HG03175 (cell line): ENCODE data around the gene MUS81.
A peak's percentile ranks its signal among the peaks of the same experiment; 100 is the strongest.

Experiments
- ATAC-seq: cut with Tn5 transposase; IDR thresholded peaks from one replicate; pipeline ENCODE4 v1.9.1; 2021; ENCODE audit warnings: mild to moderate bottlenecking, moderate library complexity; ENCODE audit not compliant: unreplicated experiment

Gene MUS81

DNA sequence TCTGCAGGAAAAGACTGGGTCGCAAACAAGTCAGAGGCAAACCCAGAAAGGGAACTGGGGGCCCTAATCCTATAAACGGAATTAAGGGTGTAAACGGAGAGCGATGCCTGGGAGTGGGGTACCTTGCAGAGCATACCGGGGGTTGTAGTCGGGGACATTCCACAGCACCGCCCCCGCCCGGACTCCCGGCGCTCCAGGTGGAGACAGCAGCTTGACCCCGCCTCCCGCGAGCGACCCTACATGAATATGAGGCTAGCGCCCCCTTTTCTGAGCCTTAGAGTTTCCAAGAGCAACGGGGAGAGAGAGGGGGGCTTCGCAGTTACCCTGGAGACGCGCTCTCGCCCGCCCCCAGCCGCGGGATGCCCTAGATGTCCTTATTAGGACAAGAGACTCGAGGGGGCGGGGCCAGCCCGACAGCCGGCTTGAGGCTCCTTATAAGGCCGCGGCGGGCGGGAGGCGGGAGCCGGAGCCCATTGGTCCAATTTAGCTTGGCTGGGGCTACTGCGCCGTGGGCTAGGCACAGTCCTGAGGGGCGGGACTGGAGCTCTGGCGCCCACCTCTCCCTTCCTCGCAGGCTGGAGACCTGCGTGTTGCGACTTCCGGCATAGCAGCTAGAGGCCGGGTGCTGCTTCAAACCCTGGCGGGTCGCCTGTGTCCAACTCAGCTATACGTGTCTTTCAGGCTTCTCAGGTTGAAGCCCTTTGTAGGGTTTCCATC lies 980 bp upstream of the MUS81 start:
- peak; percentile 54 for ATAC-seq

- ATAC-seq = no peak
Observed at GRCh38 chr11:65859812-65860277, 388 bp upstream of the MUS81 start.

- no peak for ATAC-seq
Observed at GRCh38 chr11:65861165-65861505, 902 bp downstream of the MUS81 start.

GRCh38 chr11:65861533-65862183 lies 1.4 kb downstream of the MUS81 start:
- no peak for ATAC-seq

DNA sequence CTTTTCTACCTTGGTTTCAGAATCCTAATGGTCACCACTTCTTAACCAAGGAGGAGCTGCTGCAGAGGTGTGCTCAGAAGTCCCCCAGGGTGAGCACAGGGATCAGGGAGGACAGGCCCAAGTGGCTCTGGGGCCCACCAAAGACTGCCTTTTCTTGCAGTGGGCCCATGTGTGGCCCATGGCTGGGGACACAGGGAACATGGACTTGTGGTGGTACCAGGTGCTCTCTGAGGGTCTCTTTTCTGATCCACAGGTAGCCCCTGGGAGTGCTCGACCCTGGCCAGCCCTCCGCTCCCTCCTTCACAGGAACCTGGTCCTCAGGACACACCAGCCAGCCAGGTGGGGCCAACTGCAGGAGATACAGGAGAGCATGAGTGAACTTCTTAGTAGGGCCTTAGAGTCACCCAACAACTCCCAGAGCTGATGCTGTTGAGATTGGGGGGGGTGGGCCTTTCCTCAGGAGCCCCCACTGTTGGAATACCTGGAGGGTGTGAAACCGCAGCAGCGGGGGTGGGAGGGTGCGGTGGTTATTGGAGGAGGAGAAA lies 2.0 kb downstream of the MUS81 start:
- ATAC-seq = no peak

DNA sequence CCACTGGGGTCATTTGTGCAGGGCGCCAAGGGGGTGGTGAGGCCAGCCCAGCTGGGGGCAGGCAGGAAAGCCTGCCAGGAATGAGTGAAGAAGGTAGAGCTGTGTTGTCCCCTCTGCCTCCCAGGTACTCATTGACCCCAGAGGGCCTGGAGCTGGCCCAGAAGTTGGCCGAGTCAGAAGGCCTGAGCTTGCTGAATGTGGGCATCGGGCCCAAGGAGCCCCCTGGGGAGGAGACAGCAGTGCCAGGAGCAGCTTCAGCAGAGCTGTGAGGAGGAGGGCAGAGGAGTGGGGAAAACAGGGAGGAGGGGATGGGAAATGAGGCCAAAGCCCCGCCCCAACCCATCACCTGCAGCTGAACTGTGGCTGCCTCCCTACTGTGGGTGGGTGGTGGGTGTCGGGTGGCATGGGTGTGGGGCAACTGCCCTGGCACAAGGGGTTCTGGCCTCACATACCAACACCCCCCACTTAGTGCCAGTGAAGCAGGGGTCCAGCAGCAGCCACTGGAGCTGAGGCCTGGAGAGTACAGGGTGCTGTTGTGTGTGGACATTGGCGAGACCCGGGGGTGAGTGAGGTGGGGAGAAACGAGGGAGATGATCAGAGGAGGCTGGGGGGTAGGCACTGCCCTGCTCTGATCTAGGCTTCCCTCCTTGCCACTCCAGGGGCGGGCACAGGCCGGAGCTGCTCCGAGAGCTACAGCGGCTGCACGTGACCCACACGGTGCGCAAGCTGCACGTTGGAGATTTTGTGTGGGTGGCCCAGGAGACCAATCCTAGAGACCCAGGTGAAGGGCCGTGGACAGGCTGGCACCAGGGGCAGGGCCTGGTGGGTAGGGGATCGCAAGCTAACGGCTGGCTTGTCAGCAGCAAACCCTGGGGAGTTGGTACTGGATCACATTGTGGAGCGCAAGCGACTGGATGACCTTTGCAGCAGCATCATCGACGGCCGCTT lies 3.0 kb downstream of the MUS81 start:
- no peak for ATAC-seq

- ATAC-seq = no peak
Observed at GRCh38 chr11:65863889-65864705, 3.9 kb downstream of the MUS81 start.

- no peak for ATAC-seq
Observed at GRCh38 chr11:65864706-65865471, 4.7 kb downstream of the MUS81 start.

DNA sequence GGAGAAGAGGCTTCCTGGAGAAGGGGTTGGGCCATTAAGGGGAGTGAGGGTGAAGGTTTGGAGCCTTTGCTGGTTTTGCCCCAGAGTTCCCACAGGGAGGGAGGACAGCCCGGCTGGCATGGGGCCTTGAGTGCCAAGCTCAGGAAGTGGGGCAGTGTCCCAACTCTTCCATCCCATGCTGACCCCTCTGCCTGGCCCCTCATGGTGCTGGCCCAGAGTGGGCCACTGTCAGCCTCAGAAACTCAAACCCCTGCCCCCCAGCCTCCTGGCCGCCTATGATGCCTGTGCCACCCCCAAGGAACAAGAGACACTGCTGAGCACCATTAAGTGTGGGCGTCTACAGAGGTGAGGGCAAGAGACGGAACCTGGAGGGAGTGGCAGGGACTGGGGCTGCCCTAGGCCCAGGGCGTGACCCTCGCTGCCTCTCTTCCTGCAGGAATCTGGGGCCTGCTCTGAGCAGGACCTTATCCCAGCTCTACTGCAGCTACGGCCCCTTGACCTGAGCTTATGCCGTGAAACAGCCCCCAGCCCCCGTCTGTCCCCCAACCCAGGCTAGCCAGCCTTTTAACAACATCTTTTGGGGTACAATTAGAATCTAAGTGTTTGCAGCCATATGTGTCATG lies 5.4 kb downstream of the MUS81 start:
- ATAC-seq = no peak

GRCh38 chr11:65866509-65867283 lies 6.5 kb downstream of the MUS81 start:
- no peak for ATAC-seq

- no peak for ATAC-seq
Observed at GRCh38 chr11:65867284-65868071, 7.2 kb downstream of the MUS81 start.

DNA sequence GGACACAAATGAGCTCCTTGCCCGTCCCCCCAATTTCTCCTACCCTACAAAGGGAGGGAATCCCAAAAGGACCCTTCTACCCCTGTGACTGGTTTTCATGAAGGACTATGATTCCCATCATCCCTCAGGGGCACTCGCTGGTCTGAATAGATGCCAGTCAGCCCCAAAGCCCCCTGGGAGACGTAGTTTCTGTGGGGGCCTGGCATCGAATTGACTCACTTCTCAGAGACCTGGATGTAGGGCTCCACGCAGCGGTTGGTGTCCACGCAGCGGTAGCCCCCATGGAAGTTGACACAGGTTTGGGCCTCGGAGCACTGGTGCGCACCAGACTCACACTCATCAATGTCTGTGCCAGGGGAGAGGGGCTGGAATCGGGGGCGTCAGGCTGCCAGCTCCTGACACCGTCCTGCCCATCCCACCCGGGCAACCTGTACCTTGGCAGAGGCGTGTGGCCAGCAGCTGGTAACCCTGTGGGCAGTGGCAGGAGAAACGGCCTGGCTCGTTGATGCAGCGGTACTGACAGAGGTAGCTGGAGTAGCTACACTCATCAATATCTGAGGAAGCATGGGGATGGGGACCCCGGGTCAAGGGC lies 7.9 kb downstream of the MUS81 start:
- ATAC-seq = no peak

DNA sequence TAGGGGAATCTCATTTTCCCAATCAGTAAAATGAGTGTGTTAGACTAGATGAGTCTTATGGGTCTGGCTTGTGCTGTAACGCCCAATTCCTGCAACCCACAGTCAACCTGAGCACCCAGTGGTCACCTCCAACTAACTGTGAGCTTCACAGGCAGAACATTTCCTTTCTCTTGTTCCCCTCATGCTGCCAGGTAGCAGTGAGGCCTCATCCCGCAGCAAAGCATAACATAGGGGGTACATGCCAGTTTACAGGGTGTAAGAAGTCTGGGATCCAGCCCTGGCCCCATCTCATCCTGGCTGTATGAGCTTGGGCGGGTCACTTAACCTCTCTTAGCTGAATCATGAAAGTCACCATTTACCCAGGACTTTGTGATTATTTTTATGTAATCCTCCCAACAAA lies 8.7 kb downstream of the MUS81 start:
- no peak for ATAC-seq

- no peak for ATAC-seq
Observed at GRCh38 chr11:65869643-65870306, 9.5 kb downstream of the MUS81 start.

- ATAC-seq = no peak
Observed at GRCh38 chr11:65870307-65870658, 10.1 kb downstream of the MUS81 start.

- ATAC-seq = no peak
Observed at GRCh38 chr11:65870706-65871681, 10.8 kb downstream of the MUS81 start.
